DMS 273 (cell line): ENCODE data around the gene TCIRG1.

Experiments
- DNase-seq: peaks from one replicate; lab custom pipeline; 2025; ENCODE audit not compliant: unreplicated experiment; lab: John Stamatoyannopoulos, UW

Gene TCIRG1

GRCh38 chr11:68051191-68052136 lies 12.6 kb downstream of the TCIRG1 start:
- DNase-seq: no peak

DNA sequence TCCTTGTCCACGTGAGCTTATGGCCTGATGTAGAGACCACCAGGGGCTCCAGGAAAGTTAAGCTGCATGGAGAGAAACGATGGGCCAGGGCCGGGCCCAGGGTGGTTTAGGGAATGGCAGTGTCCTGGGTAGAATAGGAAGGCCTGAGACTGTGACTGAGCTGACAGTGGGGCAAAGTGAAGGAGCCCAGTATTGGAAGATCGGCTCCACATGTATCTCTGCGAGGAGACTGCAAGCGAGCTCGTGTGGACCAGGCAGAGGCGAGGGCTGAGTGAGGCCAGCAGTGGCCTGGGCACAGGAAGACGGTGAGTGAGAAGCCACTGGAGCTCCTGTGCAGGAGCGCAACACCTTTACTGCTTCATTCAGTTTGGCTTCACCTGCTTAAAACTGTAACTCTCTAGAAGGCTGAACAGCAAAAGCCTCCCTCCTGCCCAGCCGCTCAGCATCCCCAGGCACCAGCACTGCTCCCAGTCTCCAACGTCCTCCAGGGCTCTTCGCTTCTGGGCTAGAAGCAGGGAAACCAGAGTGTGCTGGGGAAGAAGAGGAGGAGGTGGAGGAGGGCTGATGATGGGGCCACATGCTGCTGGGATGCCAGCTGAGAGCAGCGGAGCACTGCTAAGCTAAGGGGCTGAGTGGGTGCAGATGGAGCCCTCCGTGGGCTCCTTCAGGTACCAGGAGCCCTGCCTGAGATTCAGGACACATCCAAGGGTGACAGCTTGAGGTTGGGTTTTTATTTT lies 13.5 kb downstream of the TCIRG1 start:
- no peak for DNase-seq

DNA sequence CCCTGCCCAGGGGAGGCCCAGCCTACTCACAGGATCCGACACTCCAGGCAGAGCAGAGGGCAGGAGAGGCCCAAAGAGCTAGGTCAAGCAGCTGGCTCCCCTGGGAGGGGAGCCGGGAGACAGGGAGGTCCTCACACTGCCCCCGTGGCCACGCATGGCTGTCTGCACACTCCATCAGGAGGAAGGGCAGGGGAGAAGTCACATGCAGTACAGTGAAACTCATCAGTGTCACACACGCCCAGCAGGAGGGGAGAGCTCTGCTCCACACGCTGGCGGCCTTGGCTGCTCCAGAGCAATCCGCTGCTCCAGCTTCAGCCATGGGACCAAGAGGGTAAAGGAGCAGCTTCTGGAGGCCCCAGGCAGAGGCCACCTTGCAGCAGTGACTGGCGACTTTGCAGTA lies 14.3 kb downstream of the TCIRG1 start:
- DNase-seq: no peak

- no peak for DNase-seq
Measured at GRCh38 chr11:68053981-68054812, 15.4 kb downstream of the TCIRG1 start.

GRCh38 chr11:68056317-68057285 lies 17.8 kb downstream of the TCIRG1 start:
- no peak for DNase-seq

GRCh38 chr11:68057807-68058206 lies 19.0 kb downstream of the TCIRG1 start:
- DNase-seq: no peak

DNA sequence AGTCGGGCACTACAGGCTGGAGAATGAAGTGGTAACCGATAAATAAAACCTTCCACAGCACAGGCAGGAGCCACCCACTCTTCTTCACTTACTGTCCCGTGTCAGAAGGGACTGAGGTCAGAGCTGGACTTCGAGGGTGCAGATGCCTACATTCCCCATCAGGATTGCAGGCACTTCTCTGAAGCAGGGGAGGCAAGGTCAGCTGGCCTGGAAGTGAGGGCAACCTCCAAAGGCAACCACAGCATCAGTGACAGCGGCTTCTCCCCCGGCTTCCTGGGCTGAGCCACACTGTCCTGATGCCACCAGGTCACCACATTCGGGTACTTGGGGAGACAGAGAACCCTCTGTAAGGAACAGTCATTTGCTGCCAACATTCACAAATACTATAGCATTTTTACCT lies 22.7 kb downstream of the TCIRG1 start:
- DNase-seq: no peak

GRCh38 chr11:68064926-68065325 lies 26.1 kb downstream of the TCIRG1 start:
- no peak for DNase-seq

DNA sequence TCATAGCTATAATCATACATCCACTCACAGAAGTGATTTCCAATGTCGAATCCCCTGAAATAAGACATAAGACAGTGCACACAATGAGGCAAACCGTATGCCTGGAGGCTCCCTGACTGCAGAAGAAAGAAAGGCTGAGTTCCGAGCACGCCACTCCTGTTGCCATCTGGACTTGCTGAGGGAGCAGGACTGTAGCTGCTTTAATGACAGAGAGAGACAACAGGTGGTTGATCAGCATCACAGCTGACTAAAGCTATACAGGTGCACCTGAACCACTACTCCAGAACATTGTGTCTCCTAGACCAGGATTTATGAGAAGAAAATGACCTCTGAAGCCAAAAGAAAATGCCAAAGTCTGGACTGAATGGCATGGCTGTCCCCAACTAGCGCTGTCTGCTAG lies 27.0 kb downstream of the TCIRG1 start:
- no peak for DNase-seq

DNA sequence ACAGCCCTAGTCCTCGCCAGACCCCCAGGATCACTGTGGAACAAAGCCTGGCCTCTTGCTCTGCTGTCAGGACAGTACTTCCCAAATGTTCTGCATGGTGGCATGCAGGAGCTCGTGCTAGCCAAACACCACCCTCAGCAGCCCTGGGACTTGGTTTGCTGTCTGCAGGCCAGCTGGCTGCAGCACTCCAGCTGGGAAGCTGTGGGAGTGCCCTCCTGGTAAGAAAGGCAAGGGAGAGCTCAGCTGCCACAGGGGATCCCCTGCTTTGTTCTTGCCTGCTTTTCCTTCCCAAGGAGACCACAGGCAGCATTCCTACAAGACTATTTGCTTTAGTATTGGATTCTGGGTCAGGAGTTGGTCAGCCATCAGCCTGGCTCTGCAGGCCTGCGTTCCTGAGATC lies 27.9 kb downstream of the TCIRG1 start:
- no peak for DNase-seq

DNA sequence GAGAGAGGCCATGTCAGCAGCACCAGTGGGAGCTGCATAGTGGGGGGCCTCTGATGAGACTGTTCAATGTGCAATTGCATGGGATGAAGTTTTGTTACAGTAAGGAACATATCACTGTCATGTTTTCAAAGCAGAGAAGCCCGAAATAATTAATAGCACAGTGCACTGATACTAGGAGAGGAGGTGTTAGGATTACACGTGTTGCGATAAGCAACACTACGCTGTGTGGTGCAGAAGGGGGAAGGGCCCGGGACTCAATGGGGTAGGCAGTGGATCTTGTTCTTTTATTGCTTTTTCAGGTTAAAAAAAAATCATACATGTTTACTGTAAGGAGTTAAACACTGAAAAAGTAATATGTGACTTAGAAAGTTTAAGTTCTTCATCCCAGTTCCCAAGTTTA lies 29.2 kb downstream of the TCIRG1 start:
- DNase-seq: no peak

DNA sequence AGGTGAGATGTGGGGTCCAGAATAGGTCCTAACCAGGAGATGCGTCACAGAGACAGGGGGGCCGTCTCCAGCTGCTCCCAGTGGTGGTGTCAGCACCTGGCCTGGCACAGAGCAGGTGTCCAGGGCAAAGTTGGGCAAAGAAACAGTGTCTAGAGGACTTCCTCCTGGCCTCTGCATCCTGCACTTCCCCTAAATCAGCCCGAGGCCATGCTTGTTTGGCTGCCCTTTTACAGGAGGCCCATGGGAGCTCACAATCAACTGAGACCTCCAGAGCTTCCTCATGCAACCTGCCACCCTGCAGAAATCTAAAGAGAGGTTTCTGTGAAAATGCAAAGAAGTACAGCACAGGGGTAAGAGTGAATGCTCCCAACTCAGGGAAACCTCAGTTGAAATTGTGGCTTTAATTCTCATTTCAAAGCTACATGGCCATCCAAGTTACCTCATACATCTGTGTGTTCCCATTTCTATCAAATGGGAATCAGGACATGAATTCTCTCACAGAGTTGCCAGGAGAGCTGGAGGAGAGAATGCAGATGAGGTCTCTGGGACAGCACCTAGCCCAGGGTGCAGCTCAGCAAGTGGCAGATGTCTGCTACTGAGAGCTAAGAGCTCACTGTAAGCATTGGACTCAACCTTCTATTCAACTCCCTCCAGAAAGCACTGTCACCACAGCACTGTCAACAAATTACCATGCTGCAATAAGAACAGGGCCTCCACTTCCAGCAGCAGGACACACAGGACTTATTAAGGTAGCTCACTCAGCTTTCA lies 32.6 kb downstream of the TCIRG1 start:
- DNase-seq: no peak

GRCh38 chr11:68074584-68075352 lies 35.9 kb downstream of the TCIRG1 start:
- DNase-seq: no peak

DNA sequence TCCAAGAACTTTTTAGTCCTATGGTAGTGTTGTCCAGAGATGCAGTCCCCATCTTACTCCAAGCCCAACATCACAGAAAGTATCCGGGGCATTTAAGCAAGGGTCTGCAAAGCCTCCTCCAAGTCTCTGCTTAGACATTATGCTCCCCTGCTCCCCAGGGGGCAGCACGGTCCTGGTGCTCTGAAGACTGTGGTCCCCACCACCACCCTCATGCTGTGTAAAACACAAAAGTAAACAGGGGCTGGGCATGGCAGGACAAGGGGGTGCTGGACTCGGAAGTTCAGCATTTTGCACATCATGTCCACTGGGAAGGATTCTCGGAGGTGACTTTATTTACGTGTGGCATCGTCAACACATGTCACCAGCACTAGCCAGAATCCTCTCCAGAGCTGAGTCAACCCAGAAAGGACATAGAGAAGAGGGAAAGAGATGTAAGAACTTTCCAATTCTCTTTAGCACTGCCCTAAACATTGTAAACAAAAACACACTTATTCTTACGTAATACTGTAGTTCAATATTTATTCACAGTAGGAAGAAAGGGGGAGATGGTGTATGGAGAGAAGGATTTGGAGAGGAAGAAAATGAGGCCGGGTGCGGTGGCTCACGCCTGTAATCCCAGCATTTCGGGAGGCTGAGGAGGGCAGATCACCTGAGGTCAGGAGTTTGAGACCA lies 37.7 kb downstream of the TCIRG1 start:
- DNase-seq: no peak

GRCh38 chr11:68077617-68078582 lies 39.1 kb downstream of the TCIRG1 start:
- DNase-seq: no peak

DNA sequence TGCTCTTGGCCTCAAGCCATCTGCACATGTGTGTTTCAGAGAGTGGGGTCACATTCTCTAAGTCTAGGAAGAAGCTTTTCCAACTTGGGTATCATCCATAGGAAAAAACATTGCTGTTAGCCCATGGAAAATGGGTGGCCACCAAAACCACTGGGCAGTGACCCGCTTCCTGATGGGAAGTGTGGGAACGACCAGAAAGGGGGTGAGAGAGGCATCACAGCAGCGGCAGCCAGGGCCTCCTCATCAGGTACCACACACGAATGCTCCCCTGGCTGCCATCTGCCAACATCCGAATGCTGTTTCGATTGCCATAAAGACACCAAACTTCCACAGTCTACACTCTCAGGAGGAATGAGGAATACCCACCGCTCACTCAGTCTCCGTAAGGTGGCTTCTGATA lies 42.0 kb downstream of the TCIRG1 start:
- no peak for DNase-seq

DNA sequence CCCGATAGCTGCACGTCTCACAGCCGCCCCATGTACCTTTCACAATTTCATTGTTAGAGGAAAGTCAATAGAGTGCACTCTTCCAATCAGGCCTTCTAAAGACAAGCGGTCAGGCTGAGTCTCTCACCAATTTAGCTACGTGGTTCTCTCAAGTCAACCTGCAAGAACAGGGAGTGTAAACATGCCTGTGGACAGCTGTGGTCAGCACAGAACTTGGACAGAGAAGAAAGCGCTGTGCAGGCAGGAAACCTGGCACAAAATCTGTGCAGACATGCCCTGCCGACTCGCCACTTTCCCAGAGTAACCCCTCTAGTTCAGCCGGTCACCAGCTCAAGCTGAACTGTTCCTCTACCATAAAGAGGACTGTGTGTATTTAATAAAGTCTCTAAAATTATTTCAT lies 42.9 kb downstream of the TCIRG1 start:
- DNase-seq: no peak
